ENCODE results near the gene COPZ1.

The COPZ1 gene

GRCh38 chr12:54398995-54399793 lies 74.3 kb downstream of the COPZ1 start:
- DNase-seq, result peak; percentile 68

DNA sequence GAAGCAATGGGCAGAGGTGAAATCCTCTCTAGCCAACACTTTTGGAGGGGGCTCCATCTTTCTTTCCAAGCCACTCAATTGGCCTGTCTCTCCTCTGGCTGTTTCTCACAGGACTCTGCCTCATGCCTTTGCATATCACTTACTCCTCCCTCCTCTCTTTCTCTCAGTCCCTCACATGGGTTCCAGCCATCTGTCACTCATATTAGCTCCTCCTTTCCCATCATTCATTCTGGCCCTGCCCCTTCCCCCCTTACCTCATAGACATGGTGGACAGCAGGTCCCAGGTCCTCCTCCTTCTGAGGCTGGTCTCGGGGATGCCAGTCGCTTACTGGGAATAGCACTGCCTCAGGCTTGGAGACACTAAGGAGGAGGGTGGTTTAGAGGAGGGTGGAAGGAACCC lies 76.2 kb downstream of the COPZ1 start:
- no peak for DNase-seq
